PC-3 (cell line): Measurements from ENCODE around the gene EIF4E1B.

Source experiments
- CTCF ChIP-seq: fragments of 300-600 bp; sonication (generic); conservative IDR thresholded peaks from 2 replicates; pipeline ENCODE4 v1.5.1; 2017; ENCODE audit warnings: antibody characterized with exemption, low read depth, mild to moderate bottlenecking, low read length
- EZH2 ChIP-seq: fragments of 300-600 bp; sonication (generic); IDR thresholded peaks from one replicate; pipeline ENCODE4 v1.6.1; 2017; ENCODE audit warnings: antibody characterized with exemption, mild to moderate bottlenecking, low read length; ENCODE audit not compliant: unreplicated experiment
- EZH2phosphoT487 ChIP-seq: fragments of 300-600 bp; sonication (generic); IDR thresholded peaks from 2 replicates; pipeline ENCODE4 v1.6.1; 2018; ENCODE audit warnings: mild to moderate bottlenecking, antibody characterized with exemption, low read length, borderline replicate concordance

GRCh38 chr5:176601901-176602482, 28.5 kb upstream of the EIF4E1B start:
- TF ChIP-seq EZH2phosphoT487 (no peak), CTCF (no peak), EZH2 (no peak)
